Lower lobe of right lung (tissue), 2 donors: ENCODE results near the gene MRFAP1. TPM values are rescaled to one million over a fixed set of nuclear protein-coding genes. Genes with fewer than 3 reads are reported as not detected.
A peak's percentile ranks its signal among the peaks of the same experiment; 100 is the strongest.

ENCODE experiments used
- ATAC-seq, 2 donors: fragments of 200-7000 bp; cut with Tn5 transposase; one replicate each; pipeline ENCODE4 v1.9.1; 2020 to 2022; ENCODE audit warnings: mild to moderate bottlenecking in 2 of 2, moderate library complexity in 2 of 2
- DNase-seq: peaks from one replicate; pipeline ENCODE4 v3.0.0-alpha.2; 2020
- H3K27ac ChIP-seq: fragments of 200-600 bp; one replicate; pipeline ENCODE4 v1.8.0; 2022
- H3K27me3 ChIP-seq: fragments of 200-600 bp; one replicate; pipeline ENCODE4 v1.8.0; 2022; ENCODE audit warnings: low read depth
- H3K36me3 ChIP-seq: fragments of 200-600 bp; one replicate; pipeline ENCODE4 v1.8.0; 2022; ENCODE audit warnings: mild to moderate bottlenecking
- H3K4me1 ChIP-seq: fragments of 200-600 bp; one replicate; pipeline ENCODE4 v1.8.0; 2022
- H3K4me3 ChIP-seq: fragments of 200-600 bp; one replicate; pipeline ENCODE4 v1.8.0; 2022; ENCODE audit warnings: mild to moderate bottlenecking
- H3K9me3 ChIP-seq: fragments of 200-600 bp; one replicate; pipeline ENCODE4 v1.8.0; 2022
- intact Hi-C: fragments of 100-400 bp; cut with DNase I; formaldehyde crosslinking; loops from one replicate; pipeline ENCODE4 v1.11.0; 2022
- total RNA-seq: library from RNA; stranded (reverse); fragmentation: NEBNext Ultra II Directional; extraction: Animal tissue kit (Norgen Biotek cat#: 25700); gene quantifications from one replicate; pipeline ENCODE4 v1.2.1, GENCODE V29; 2021
- TF ChIP-seq, protein P1 (sequence below): fragments of 200-600 bp; IDR thresholded peaks from one replicate; pipeline ENCODE4 v1.8.0; 2022; ENCODE audit warnings: antibody characterized with exemption, mild to moderate bottlenecking
- donor health status: DM: no; HTN: yes; CAD: no; lungs with severe emphysema.

The MRFAP1 gene
- total RNA-seq, 1 donor from 2014 or later = 211 TPM

DNA sequence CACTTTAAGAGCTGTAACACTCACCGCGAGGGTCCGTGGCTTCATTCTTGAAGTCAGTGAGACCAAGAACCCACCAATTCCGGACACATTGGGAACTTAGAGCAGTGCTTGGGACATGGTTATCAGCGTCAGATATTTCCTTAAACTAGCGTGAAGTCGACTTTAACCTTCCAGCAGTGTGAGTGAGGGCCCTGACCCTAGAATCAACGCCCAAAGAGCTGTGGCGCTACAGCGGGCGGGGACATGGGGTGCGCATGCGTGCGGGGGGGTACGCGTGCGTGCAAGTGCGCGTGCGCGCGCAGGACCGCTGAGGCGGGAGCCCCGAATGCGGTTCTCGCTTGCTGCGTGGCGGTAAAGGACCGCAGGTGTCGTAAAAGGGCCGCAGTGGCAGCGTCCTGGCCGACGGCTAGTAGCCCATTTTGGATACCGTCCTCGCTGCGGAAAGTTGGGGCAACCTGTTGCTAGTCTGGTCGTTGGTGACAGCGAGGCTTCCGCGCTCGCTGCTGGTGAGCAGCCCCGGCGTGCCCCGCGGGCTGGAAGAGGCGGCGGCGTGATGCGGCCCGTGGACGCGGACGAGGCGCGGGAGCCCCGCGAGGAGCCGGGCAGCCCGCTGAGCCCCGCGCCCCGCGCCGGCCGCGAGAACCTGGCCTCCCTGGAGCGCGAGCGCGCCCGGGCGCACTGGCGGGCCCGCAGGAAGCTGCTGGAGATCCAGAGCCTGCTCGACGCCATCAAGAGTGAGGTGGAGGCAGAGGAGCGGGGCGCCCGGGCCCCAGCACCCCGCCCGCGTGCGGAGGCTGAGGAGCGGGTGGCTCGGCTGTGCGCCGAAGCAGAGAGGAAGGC is 33.4 kb downstream of the MRFAP1 start:
- TF ChIP-seq, protein P1, sequence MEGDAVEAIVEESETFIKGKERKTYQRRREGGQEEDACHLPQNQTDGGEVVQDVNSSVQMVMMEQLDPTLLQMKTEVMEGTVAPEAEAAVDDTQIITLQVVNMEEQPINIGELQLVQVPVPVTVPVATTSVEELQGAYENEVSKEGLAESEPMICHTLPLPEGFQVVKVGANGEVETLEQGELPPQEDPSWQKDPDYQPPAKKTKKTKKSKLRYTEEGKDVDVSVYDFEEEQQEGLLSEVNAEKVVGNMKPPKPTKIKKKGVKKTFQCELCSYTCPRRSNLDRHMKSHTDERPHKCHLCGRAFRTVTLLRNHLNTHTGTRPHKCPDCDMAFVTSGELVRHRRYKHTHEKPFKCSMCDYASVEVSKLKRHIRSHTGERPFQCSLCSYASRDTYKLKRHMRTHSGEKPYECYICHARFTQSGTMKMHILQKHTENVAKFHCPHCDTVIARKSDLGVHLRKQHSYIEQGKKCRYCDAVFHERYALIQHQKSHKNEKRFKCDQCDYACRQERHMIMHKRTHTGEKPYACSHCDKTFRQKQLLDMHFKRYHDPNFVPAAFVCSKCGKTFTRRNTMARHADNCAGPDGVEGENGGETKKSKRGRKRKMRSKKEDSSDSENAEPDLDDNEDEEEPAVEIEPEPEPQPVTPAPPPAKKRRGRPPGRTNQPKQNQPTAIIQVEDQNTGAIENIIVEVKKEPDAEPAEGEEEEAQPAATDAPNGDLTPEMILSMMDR = no peak
- Histone ChIP-seq H3K27me3 (no peaks in the 10 kb centered on the region), H3K36me3 (peaks cover 7% of the 10 kb centered on the region), H3K4me3 (peak overlapping the region; percentile 83), H3K9me3 (no peaks in the 10 kb centered on the region), H3K27ac (peak overlapping the region; percentile 78), H3K4me1 (peaks cover 30% of the 10 kb centered on the region)
- peak; percentile 97 for DNase-seq
- ATAC-seq = peak; percentile 92 to 97
- intact Hi-C loops = no loop called here

DNA sequence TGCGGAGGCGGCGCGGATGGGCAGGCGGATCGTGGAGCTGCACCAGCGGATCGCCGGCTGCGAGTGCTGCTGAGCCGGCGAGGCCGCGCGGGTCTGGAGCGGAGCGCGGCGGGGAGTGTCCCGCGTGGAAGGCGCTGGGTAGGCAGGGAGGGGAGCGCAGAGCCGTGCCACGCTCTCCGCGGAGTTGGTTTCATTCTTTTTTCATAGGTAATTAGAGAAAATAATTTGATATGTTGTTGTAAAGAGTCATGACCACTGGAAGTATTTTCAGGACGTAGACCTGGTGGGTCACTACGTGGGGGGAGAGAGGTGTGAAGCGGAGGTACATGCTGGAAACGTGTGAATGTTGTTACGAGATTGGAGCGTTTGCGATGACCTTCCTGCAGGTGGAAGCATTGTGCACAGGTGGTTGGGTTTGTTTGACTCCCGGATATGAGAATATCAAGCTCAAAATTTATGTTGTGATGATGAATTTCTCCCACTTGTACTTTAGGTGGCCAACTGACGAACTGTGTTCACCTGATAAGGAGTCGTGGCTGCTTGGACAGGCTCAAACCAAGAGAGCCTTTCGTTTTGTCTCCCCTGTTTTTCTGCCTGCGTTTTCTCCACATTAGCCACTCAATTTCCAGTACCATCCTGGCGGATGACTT is 34.1 kb downstream of the MRFAP1 start:
- ATAC-seq = peak; percentile 17 to 56
- DNase-seq = no peak
- no peaks in the 10 kb centered on the region for H3K9me3 ChIP-seq
- peaks cover 30% of the 10 kb centered on the region for H3K4me1 ChIP-seq
- H3K27me3 ChIP-seq = no peaks in the 10 kb centered on the region
- H3K4me3 ChIP-seq = peak overlapping the region; percentile 83
- TF ChIP-seq, protein P1 = peak; percentile 41
- intact Hi-C loops = no loop called here
- H3K36me3 ChIP-seq = peaks cover 7% of the 10 kb centered on the region
- H3K27ac ChIP-seq = peak overlapping the region; percentile 78

DNA sequence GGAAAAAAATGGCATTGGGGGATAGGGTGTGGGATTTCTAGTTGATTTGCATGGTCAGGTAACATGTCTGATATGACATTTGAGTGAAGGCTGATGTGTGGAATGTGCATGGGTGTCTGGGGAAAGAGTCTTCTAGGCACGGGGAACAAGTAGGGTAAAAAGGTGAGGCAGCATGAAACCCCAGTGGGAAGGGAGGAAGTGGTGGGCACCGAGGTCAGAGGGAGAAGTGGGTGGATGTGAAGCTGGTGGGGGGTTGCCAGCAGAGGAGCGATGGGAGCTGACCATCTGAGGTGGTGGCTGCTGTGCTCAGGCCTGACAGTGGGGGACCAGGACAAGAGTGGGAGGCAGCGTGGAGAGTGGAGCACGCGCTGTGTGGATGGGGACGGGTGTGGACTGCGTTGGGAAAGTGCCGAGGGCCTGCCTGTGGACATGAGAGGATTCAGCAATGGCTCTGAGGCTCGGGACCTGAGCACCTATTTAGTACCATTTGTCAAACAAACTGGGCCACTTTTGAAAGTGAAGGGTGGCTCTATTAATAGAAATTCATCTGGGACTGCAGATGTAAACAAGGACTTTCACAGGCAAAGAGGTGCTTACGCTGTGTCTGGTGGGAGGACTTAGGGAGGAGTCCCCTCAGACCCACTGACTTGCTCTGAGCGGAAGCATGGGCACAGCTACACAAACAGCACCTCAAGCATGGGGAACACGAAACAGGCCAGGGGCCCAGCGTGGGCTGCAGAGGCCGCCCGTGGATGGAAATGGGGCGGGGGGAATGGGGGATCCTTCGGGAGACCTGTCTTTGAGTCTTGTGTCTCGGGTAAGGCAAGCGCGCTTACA is 36.5 kb downstream of the MRFAP1 start:
- no peak for DNase-seq
- peak; percentile 25 to 43 for ATAC-seq
- H3K27ac ChIP-seq = no peak overlapping the region

DNA sequence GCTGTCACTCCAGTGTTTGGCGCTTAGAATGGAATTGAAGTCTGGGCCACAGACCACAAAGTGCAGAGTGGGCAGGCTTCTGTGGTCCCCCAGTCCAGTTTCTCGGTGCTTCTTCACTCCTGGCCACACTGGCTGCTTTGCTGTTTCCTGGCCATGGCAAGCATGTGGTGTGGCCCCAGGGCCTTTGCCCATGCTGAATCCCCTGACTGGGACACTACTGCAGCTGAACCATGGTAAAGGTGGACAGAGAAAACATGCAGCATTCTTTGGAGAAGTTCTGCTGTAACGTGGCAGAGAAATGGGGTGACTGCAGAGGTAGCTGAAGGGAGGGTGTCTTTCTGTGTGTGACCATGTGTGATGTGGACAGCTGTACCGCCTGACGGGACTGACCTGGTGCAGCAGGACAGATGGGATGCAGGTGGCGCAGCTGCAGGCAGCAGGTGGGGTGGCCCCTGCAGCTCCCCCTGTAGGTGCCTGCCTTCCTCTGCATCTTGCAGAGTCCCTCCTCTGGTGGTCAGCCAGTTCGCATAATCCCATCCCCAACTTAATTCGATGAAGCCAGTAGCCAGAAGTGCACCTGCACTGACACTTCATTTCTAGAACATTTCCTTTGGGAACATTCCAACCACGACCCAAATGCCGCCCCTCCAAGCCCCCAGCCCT is 40.0 kb downstream of the MRFAP1 start:
- intact Hi-C loops = no loop called here

More for the DNA sequence above, 36.5 kb downstream of the MRFAP1 start:
- H3K4me3 ChIP-seq = peak overlapping the region; percentile 1
- H3K9me3 ChIP-seq = no peaks in the 10 kb centered on the region
- H3K27me3 ChIP-seq = no peaks in the 10 kb centered on the region
- TF ChIP-seq, protein P1 = no peak
- intact Hi-C loops = no loop called here
- H3K4me1 ChIP-seq = peaks cover 30% of the 10 kb centered on the region
- H3K36me3 ChIP-seq = peaks cover 7% of the 10 kb centered on the region

More for the DNA sequence above, 40.0 kb downstream of the MRFAP1 start:
- TF ChIP-seq, protein P1 = no peak
- Histone ChIP-seq H3K4me1 (peaks cover 21% of the 10 kb centered on the region), H3K36me3 (peaks cover 5% of the 10 kb centered on the region), H3K9me3 (no peaks in the 10 kb centered on the region), H3K27me3 (no peaks in the 10 kb centered on the region), H3K27ac (no peak overlapping the region), H3K4me3 (no peak overlapping the region)
- ATAC-seq (no peak), DNase-seq (no peak)
